Neural progenitor cell (in vitro differentiated cells): Measurements from ENCODE around the gene TRAP1.

Experiments
- CTCF ChIP-seq: fragments of 200-600 bp; sonication (generic); IDR thresholded peaks from 2 replicates; pipeline ENCODE4 v1.5.1; 2017; ENCODE audit warnings: antibody characterized with exemption, mild to moderate bottlenecking
- EZH2 ChIP-seq: fragments of 200-600 bp; sonication (generic); IDR thresholded peaks from 2 replicates; pipeline ENCODE4 v1.6.1; 2017; ENCODE audit warnings: antibody characterized with exemption, mild to moderate bottlenecking, moderate library complexity

DNA sequence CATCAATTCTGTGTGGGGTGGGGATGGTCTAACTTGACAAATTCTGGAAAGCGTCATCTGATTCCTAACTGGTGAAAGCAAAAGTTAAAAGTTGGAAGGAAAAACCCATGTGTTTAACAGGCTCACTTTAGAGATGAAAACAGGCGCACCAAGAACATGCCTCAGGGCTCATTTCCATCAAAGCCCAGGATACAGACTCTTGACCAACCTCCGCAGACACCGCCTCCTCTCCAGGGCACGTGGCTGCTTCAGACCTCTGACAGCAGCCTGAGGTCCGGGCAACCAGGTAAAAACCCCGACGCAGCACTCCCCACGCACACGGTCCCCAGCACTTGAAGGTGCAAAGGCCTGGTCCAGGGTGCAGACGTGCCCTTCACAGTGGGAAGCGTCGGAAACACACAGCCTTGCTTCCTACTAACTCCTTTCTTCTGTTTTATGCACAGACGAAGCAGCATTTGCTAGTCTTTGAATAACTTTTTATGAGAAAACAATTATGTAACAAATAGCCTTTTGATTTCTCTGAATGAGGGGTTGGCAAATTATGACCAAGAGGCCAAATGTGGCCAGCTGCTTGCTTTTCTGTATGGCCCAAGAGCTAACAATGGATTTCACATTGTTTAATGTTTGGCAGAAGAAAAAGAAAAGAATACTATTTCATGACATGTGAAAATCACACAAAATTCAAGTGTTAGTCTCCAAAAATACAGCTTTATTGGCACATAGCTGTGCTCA, 44.2 kb upstream of the TRAP1 start:
- TF ChIP-seq CTCF (no peak), EZH2 (no peak)
